Caco-2 (cell line): ENCODE measurements around the gene TDP1. TPM values are rescaled to one million over a fixed set of nuclear protein-coding genes. Genes with fewer than 3 reads are reported as not detected.

ENCODE experiments used
- Bru-seq: library from RNA; stranded (reverse); fragments of 400-500 nt; gene quantifications from one replicate; lab custom pipeline; 2021; lab: Mats Ljungman, UMichigan
- BruChase-seq, 2 experiments: library from RNA; stranded (reverse); fragments of 400-500 nt; gene quantifications; one replicate each; lab custom pipeline; 2021; lab: Mats Ljungman, UMichigan
- BruUV-seq: library from RNA; stranded (reverse); fragments of 400-500 nt; replicated peaks from 2 replicates; lab custom pipeline; 2021; lab: Mats Ljungman, UMichigan
- CTCF ChIA-PET: fragments of 300-600 bp; sonication (Branson Sonifier 250); formaldehyde crosslinking; loops from one replicate; lab custom pipeline; 2022; ENCODE audit warnings: antibody characterized with exemption; lab: Charles Lee
- POLR2A ChIA-PET: fragments of 300-600 bp; sonication (Branson Sonifier 250); formaldehyde crosslinking; loops from one replicate; lab custom pipeline; 2022; ENCODE audit warnings: antibody characterized with exemption; lab: Charles Lee
- DNase-seq, 2 experiments: peaks; one replicate each; pipeline versions ENCODE4 v3.0.0 to v3.0.0-alpha.2; 2020 to 2022
- H3K27me3 ChIP-seq: replicated peaks from 2 replicates; pipeline ENCODE4 v1.6.0; 2011; ENCODE audit warnings: low read length; ENCODE audit not compliant: control insufficient read depth, insufficient read depth
- H3K36me3 ChIP-seq: 2 replicates; pipeline ENCODE4 v1.5.1; 2011; ENCODE audit warnings: low read length; ENCODE audit not compliant: control insufficient read depth, insufficient read depth
- H3K4me1 ChIP-seq: fragments of 250-450 bp; sonication (Bioruptor Pico); 2 replicates; pipeline ENCODE4 v1.5.1; 2020; ENCODE audit warnings: mild to moderate bottlenecking
- H3K4me3 ChIP-seq: 2 replicates; pipeline ENCODE4 v1.5.1; 2011; ENCODE audit warnings: low read depth, mild to moderate bottlenecking, control low read depth, low read length
- H3K9me3 ChIP-seq: fragments of 250-450 bp; sonication (Bioruptor Pico); 2 replicates; pipeline ENCODE4 v1.5.1; 2020; ENCODE audit warnings: mild to moderate bottlenecking, moderate library complexity
- H3K27ac Mint-ChIP-seq: one replicate; pipeline ENCODE4 v1.8.0; 2022; ENCODE audit warnings: mixed read lengths; ENCODE audit not compliant: unreplicated experiment
- H3K27me3 Mint-ChIP-seq: one replicate; pipeline ENCODE4 v1.8.0; 2022; ENCODE audit warnings: mixed read lengths; ENCODE audit not compliant: insufficient read depth, unreplicated experiment
- H3K36me3 Mint-ChIP-seq: one replicate; pipeline ENCODE4 v1.8.0; 2022; ENCODE audit warnings: mild to moderate bottlenecking, mixed read lengths; ENCODE audit not compliant: insufficient read depth, unreplicated experiment
- H3K4me1 Mint-ChIP-seq: one replicate; pipeline ENCODE4 v1.8.0; 2022; ENCODE audit warnings: low read depth, mixed read lengths; ENCODE audit not compliant: unreplicated experiment
- H3K4me3 Mint-ChIP-seq: one replicate; pipeline ENCODE4 v1.8.0; 2022; ENCODE audit warnings: mild to moderate bottlenecking, moderate library complexity, mixed read lengths; ENCODE audit not compliant: unreplicated experiment
- H3K9me3 Mint-ChIP-seq: one replicate; pipeline ENCODE4 v1.8.0; 2022; ENCODE audit warnings: mixed read lengths; ENCODE audit not compliant: unreplicated experiment
- CTCF ChIP-seq, 2 experiments: fragments of 200-600 bp in 1 of 2; IDR thresholded peaks; 1 replicate in 1 of 2; 2 replicates in 1 of 2; pipeline versions ENCODE4 v1.5.1 to v1.8.0; 2011 to 2022; ENCODE audit warnings: antibody characterized with exemption in 1 of 2, control low read depth in 1 of 2, inconsistent platforms in 1 of 2, low read depth in 1 of 2, low read length in 1 of 2, mild to moderate bottlenecking in 1 of 2, moderate library complexity in 1 of 2; ENCODE audit not compliant: insufficient read depth in 1 of 2, severe bottlenecking in 1 of 2, unreplicated experiment in 1 of 2
- intact Hi-C: fragments of 100-400 bp; cut with micrococcal nuclease; formaldehyde crosslinking; loops from one replicate; pipeline ENCODE4 v1.10.0; 2022; ENCODE audit not compliant: unreplicated experiment
- long read RNA-seq: library from polyadenylated mRNA; stranded (forward); transcript quantifications from one replicate; pipeline ENCODE4 v2.0.0, GENCODE V29; 2022
- total RNA-seq: library from RNA; stranded (reverse); gene quantifications from 2 replicates; pipeline ENCODE4 v1.2.3, GENCODE V29; 2022

Gene TDP1
- 29.0 and 29.2 TPM in 2 replicates for total RNA-seq
- percentile 73 among the genes with signal in this experiment for Bru-seq, nascent RNA
- percentile 64 among the genes with signal in this experiment for BruChase-seq, experiment 1, labeled RNA remaining after a 2-hour chase
- percentile 60 among the genes with signal in this experiment for BruChase-seq, experiment 2, labeled RNA remaining after a 6-hour chase
- long read RNA-seq, transcript TDP1-203 (16 exons, 2,068 nt), result major isoform, 18 of 56 reads
- long read RNA-seq, partial matches to known transcripts, result 14 of 56 reads
- long read RNA-seq, other reads (novel, unspliced or antisense), result 15 of 56 reads

GRCh38 chr14:89955745-89956660 lies at the start of gene TDP1:
Gene TDP1, plus strand, starts transcription at chr14:89955927. Its CDS starts 7,188 bp downstream, at chr14:89963115.
- peak within 1 kb of the TSS; percentile 92 for H3K4me3 ChIP-seq
- H3K9me3 ChIP-seq, result no peaks in the 10 kb centered on the region
- H3K4me1 Mint-ChIP-seq, result peaks cover 23% of the 10 kb centered on the region
- no peaks in the 10 kb centered on the region for H3K27me3 ChIP-seq
- CTCF ChIA-PET, result interaction anchor here (0.7 to 4.0 kb wide), 4 partner anchors 17 to 803 kb away, joined by 3 to 21 read pairs (median 8); partner anchors contain the start of gene PSMC1
- peaks cover 7% of the 10 kb centered on the region for H3K36me3 ChIP-seq
- peaks cover 25% of the 10 kb centered on the region for H3K36me3 Mint-ChIP-seq
- POLR2A ChIA-PET, result interaction anchor here (0.5 to 1.3 kb wide), 5 partner anchors 8 to 1548 kb away, joined by 3 to 8 read pairs (median 3); no protein-coding TSS in a partner anchor
- H3K4me1 ChIP-seq, result peaks cover 8% of the 10 kb centered on the region
- peak; percentile 95 for DNase-seq
- H3K27me3 Mint-ChIP-seq, result no peaks in the 10 kb centered on the region
- TF ChIP-seq CTCF (IDR thresholded peaks at IDR 0.05; ENCODE audit: insufficient read depth in 1 of 2, low read depth in 1 of 2, low read length in 1 of 2, severe bottlenecking in 1 of 2, unreplicated experiment in 1 of 2), result peak in 1 of 2 experiments; percentile 34
- peak within 1 kb of the TSS; percentile 97 for H3K27ac Mint-ChIP-seq
- no TSS peak for BruUV-seq
- H3K4me3 Mint-ChIP-seq, result peak within 1 kb of the TSS; percentile 93
- no peaks in the 10 kb centered on the region for H3K9me3 Mint-ChIP-seq
- intact Hi-C loops, result no loop called here

GRCh38 chr14:89906000-89906399 lies 49.7 kb upstream of the TDP1 start:
- CTCF ChIA-PET, result no interaction called here

More at GRCh38 chr14:89906000-89906399, 49.7 kb upstream of the TDP1 start:
- H3K4me3 ChIP-seq, result no peak overlapping the region
- no peak overlapping the region for H3K27ac Mint-ChIP-seq
- intact Hi-C loops, result no loop called here
- DNase-seq, result no peak
- no peaks in the 10 kb centered on the region for H3K27me3 ChIP-seq
- POLR2A ChIA-PET, result no interaction called here
- H3K9me3 ChIP-seq, result no peaks in the 10 kb centered on the region
- no peaks in the 10 kb centered on the region for H3K36me3 Mint-ChIP-seq
- H3K36me3 ChIP-seq, result no peaks in the 10 kb centered on the region
- peaks cover 8% of the 10 kb centered on the region for H3K4me1 Mint-ChIP-seq
- no peaks in the 10 kb centered on the region for H3K9me3 Mint-ChIP-seq
- TF ChIP-seq CTCF (IDR thresholded peaks at IDR 0.05; ENCODE audit: insufficient read depth in 1 of 2, low read depth in 1 of 2, low read length in 1 of 2, severe bottlenecking in 1 of 2, unreplicated experiment in 1 of 2), result no peak
- no peaks in the 10 kb centered on the region for H3K27me3 Mint-ChIP-seq
- no peak overlapping the region for H3K4me3 Mint-ChIP-seq
- no peaks in the 10 kb centered on the region; the same call in 1 of the 2 replicates for H3K4me1 ChIP-seq
- no TSS peak for BruUV-seq
